HUES64 (cell line): ENCODE measurements around the gene SLC6A11.

ENCODE experiments used
- H3K27ac ChIP-seq: 2 replicates; pipeline ENCODE4 v1.7.0; 2013; ENCODE audit warnings: low read depth, low read length, inconsistent platforms
- H3K27me3 ChIP-seq: 2 replicates; pipeline ENCODE4 v1.6.1; 2013; ENCODE audit warnings: mild to moderate bottlenecking, low read length; ENCODE audit not compliant: insufficient read depth
- H3K36me3 ChIP-seq: 2 replicates; pipeline ENCODE4 v1.6.1; 2013; ENCODE audit warnings: mild to moderate bottlenecking, low read length; ENCODE audit not compliant: insufficient read depth
- H3K4me1 ChIP-seq: 2 replicates; pipeline ENCODE4 v1.6.1; 2013; ENCODE audit warnings: mild to moderate bottlenecking, low read length, moderate library complexity; ENCODE audit not compliant: insufficient read depth
- H3K4me3 ChIP-seq: 2 replicates; pipeline ENCODE4 v1.5.1; 2013; ENCODE audit warnings: mild to moderate bottlenecking, low read length, moderate library complexity
- H3K9ac ChIP-seq: 2 replicates; pipeline ENCODE4 v1.6.1; 2013; ENCODE audit warnings: mild to moderate bottlenecking, low read depth, low read length
- H3K9me3 ChIP-seq: 2 replicates; pipeline ENCODE4 v1.6.1; 2013; ENCODE audit warnings: low read depth, low read length; ENCODE audit not compliant: insufficient read depth
- WGBS: fragments of 150-250, 120-280 bp; methylation state at CpG from one replicate; pipeline ENCODE4 v1.1.7; 2013; ENCODE audit warnings: missing lambda C conversion rate; 5-methylcytosine and 5-hydroxymethylcytosine counted together

SLC6A11 gene

GRCh38 chr3:10798600-10799367 lies 17.2 kb upstream of the SLC6A11 start:
- H3K9ac ChIP-seq = no peak overlapping the region
- H3K27ac ChIP-seq = no peak overlapping the region
- no peaks in the 10 kb centered on the region for H3K36me3 ChIP-seq
- H3K4me1 ChIP-seq = no peaks in the 10 kb centered on the region
- peaks cover 32% of the 10 kb centered on the region for H3K27me3 ChIP-seq
- H3K4me3 ChIP-seq = no peak overlapping the region
- no peaks in the 10 kb centered on the region for H3K9me3 ChIP-seq
- 65% methylated on average over 5 of the region's 5 CpGs for WGBS

GRCh38 chr3:10804183-10804648 lies 11.8 kb upstream of the SLC6A11 start:
- H3K4me1 ChIP-seq = no peaks in the 10 kb centered on the region
- H3K27ac ChIP-seq = no peak overlapping the region
- H3K9ac ChIP-seq = no peak overlapping the region
- no peak overlapping the region for H3K4me3 ChIP-seq
- no peaks in the 10 kb centered on the region for H3K9me3 ChIP-seq
- no peaks in the 10 kb centered on the region for H3K36me3 ChIP-seq
- peaks cover 21% of the 10 kb centered on the region; the same call in 1 of the 2 replicates for H3K27me3 ChIP-seq
- 75% methylated on average over 2 of the region's 2 CpGs for WGBS

DNA sequence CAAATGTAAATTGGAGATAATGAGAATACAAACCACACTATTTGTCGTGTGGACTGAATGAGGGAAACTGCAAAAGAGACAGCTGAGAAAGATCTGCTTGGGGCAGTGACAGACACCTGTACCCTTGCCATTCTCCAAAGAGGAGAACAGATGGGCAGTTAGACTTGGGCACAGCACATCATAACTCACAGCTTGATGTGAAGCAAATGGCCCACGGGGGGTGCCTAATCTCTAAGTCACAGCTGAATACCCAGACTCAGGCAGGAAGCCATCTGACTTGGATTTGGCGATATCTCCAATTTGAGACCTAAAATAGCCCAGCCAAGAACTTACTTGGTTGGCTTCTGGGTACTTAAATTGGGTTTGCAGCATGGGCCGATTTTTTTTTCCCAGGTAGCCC lies 10.0 kb upstream of the SLC6A11 start:
- WGBS = 80% methylated on average over 4 of the region's 4 CpGs
- Histone ChIP-seq H3K36me3 (no peaks in the 10 kb centered on the region), H3K4me3 (no peak overlapping the region), H3K9ac (no peak overlapping the region), H3K4me1 (no peaks in the 10 kb centered on the region), H3K9me3 (no peaks in the 10 kb centered on the region), H3K27me3 (peaks cover 16% of the 10 kb centered on the region; the same call in 1 of the 2 replicates), H3K27ac (no peak overlapping the region)

DNA sequence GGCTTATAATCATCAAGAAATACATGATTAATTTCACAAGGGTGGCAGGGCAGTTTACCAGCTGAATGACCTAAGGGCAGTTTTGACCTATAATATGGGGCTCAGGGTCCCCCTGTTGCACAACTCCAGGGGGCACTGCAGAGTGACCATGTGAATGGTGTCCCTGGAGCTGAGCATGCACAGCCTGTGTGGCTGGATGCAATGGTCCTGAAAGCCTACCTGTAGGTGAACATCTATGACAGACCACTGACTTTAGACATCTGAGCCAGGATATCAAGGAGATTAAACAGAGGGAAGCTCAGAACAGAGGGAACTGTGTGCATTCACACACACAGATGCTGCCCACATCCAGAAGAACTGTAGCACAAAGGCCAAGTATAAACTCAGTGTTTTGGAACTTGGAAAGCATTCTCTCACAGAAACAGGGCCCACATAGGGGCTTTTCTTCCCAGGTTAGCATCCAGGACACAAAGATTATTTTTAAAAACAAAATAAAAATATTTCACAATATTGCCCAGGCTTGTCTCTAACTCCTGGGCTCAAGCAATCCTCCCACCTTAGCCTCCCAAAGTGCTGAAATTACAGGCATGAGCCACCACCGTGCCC lies 7.8 kb upstream of the SLC6A11 start:
- H3K9ac ChIP-seq = no peak overlapping the region
- no peaks in the 10 kb centered on the region for H3K4me1 ChIP-seq
- H3K4me3 ChIP-seq = no peak overlapping the region
- 90% methylated on average over 1 of the region's 1 CpG for WGBS
- H3K36me3 ChIP-seq = no peaks in the 10 kb centered on the region
- no peaks in the 10 kb centered on the region for H3K9me3 ChIP-seq
- peaks cover 23% of the 10 kb centered on the region; the same call in 1 of the 2 replicates for H3K27me3 ChIP-seq
- H3K27ac ChIP-seq = no peak overlapping the region

- H3K9me3 ChIP-seq = no peaks in the 10 kb centered on the region
- no peaks in the 10 kb centered on the region for H3K4me1 ChIP-seq
- 91% methylated on average over 2 of the region's 2 CpGs for WGBS
- peaks cover 23% of the 10 kb centered on the region; the same call in 1 of the 2 replicates for H3K27me3 ChIP-seq
- H3K4me3 ChIP-seq = no peak overlapping the region
- H3K9ac ChIP-seq = no peak overlapping the region
- no peaks in the 10 kb centered on the region for H3K36me3 ChIP-seq
- H3K27ac ChIP-seq = no peak overlapping the region
These were observed 7.1 kb upstream of the SLC6A11 start for GRCh38 chr3:10808974-10809373.

- H3K27me3 ChIP-seq = peaks cover 28% of the 10 kb centered on the region
- WGBS = 78% methylated on average over 3 of the region's 3 CpGs
- H3K36me3 ChIP-seq = no peaks in the 10 kb centered on the region
- H3K4me3 ChIP-seq = no peak overlapping the region
- no peak overlapping the region for H3K27ac ChIP-seq
- H3K9ac ChIP-seq = no peak overlapping the region
- H3K4me1 ChIP-seq = no peaks in the 10 kb centered on the region
- no peaks in the 10 kb centered on the region for H3K9me3 ChIP-seq
These were observed 5.7 kb upstream of the SLC6A11 start for GRCh38 chr3:10810376-10810775.

GRCh38 chr3:10813425-10813824 lies 2.6 kb upstream of the SLC6A11 start:
- no peak overlapping the region for H3K4me3 ChIP-seq
- H3K27me3 ChIP-seq = peaks cover 51% of the 10 kb centered on the region
- no peaks in the 10 kb centered on the region for H3K4me1 ChIP-seq
- no peak overlapping the region for H3K9ac ChIP-seq
- no CpG with 5 or more reads among the region's 1 CpG for WGBS
- no peak overlapping the region for H3K27ac ChIP-seq
- H3K9me3 ChIP-seq = no peaks in the 10 kb centered on the region
- H3K36me3 ChIP-seq = no peaks in the 10 kb centered on the region

DNA sequence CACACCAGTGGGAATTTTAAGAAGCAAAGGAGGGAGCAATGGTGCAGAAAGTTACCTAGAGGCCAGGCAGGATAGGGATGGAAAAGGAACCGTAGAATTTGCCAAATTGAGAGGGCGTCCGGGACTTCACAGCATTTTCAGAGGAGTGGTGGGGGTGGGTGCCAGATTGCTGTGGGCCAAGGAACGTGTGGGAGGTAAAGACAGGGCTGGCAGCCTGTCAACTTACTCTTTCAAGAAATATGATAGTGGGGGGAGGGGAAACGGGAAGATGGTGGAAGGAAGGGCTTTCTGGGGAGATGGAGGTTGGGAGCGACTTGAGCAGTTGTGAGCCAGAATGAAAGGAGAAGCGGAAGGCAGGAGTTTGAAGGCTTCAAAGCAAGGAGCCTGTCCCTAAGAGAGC lies 1.4 kb upstream of the SLC6A11 start:
- WGBS = 87% methylated on average over 7 of the region's 7 CpGs
- Histone ChIP-seq H3K36me3 (no peaks in the 10 kb centered on the region), H3K27me3 (peaks cover 55% of the 10 kb centered on the region), H3K4me1 (no peaks in the 10 kb centered on the region), H3K9me3 (no peaks in the 10 kb centered on the region), H3K27ac (no peak overlapping the region), H3K4me3 (no peak overlapping the region), H3K9ac (no peak overlapping the region)

- H3K27me3 ChIP-seq = peaks cover 55% of the 10 kb centered on the region
- no peaks in the 10 kb centered on the region for H3K36me3 ChIP-seq
- H3K9ac ChIP-seq = 0 out of 2 replicates have a peak overlapping the region, but pooled peaks have one; percentile 62
- H3K4me1 ChIP-seq = no peaks in the 10 kb centered on the region
- peak overlapping the region; percentile 54 for H3K4me3 ChIP-seq
- WGBS = 85% methylated on average over 10 of the region's 10 CpGs
- no peaks in the 10 kb centered on the region for H3K9me3 ChIP-seq
- H3K27ac ChIP-seq = no peak overlapping the region
These were observed 541 bp upstream of the SLC6A11 start for GRCh38 chr3:10815487-10815886.

GRCh38 chr3:10816863-10817253 lies 830 bp downstream of the SLC6A11 start:
- H3K27me3 ChIP-seq = peaks cover 55% of the 10 kb centered on the region
- H3K36me3 ChIP-seq = no peaks in the 10 kb centered on the region
- WGBS = 87% methylated on average over 10 of the region's 10 CpGs

DNA sequence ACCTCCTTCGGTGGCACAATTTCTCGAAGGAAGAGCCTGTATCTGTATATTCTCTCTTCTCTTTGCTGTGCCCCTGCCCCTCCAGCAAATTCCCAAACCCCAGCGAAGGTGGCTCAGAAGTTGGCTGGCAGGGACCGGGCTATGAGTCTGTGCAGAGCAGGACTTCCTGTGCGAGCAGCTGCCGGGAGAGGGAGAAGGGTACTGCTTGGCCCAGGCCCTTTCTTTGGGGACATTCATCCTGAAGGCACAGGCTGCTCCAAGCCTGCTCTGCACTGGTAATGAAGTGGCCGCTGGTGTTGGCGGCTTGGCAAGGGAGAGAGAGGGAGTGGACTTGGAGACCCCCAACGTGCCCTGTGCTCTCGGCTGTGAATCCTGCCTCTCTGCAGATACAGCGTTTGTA lies 1.5 kb downstream of the SLC6A11 start:
- H3K27me3 ChIP-seq = peaks cover 49% of the 10 kb centered on the region
- no peak overlapping the region for H3K9ac ChIP-seq
- WGBS = 82% methylated on average over 11 of the region's 11 CpGs
- no peak overlapping the region for H3K27ac ChIP-seq
- H3K4me1 ChIP-seq = no peaks in the 10 kb centered on the region
- no peaks in the 10 kb centered on the region for H3K9me3 ChIP-seq
- H3K36me3 ChIP-seq = no peaks in the 10 kb centered on the region
- H3K4me3 ChIP-seq = no peak overlapping the region

More at GRCh38 chr3:10816863-10817253, 830 bp downstream of the SLC6A11 start:
- Histone ChIP-seq H3K4me1 (no peaks in the 10 kb centered on the region), H3K9me3 (no peaks in the 10 kb centered on the region), H3K27ac (no peak overlapping the region), H3K9ac (peak overlapping the region; percentile 14; the same call in 1 of the 2 replicates), H3K4me3 (peak overlapping the region; percentile 54)
